Peyer's patch (tissue), 4 donors: ENCODE results near the gene LTC4S. TPM values are rescaled to one million over a fixed set of nuclear protein-coding genes. Genes with fewer than 3 reads are reported as not detected.
"Not testable (repeated sequence)": the region's sequence is repeated elsewhere in the genome, so short reads cannot be mapped to it uniquely, and the experiment has no call there.

Experiments used
- DNase-seq, 3 donors: peaks; one replicate each; pipeline ENCODE4 v3.0.0-alpha.2; 2017 to 2019
- H3K27ac ChIP-seq, 4 donors: fragments of 200-600 bp; sonication (generic); one replicate each; pipeline ENCODE4 v1.5.1; 2016 to 2019
- H3K27me3 ChIP-seq, 2 donors: fragments of 200-600 bp; sonication (generic); one replicate each; pipeline ENCODE4 v1.5.1; 2019
- H3K36me3 ChIP-seq, 3 donors: fragments of 200-600 bp; sonication (generic); one replicate each; pipeline ENCODE4 v1.5.1; 2016 to 2019
- H3K4me1 ChIP-seq, 4 donors: fragments of 200-600 bp; sonication (generic); one replicate each; pipeline ENCODE4 v1.5.1; 2016 to 2019
- H3K4me3 ChIP-seq, 4 donors: fragments of 200-600 bp; sonication (generic); 1 replicate in 3 of 4; 2 replicates in 1 of 4; pipeline ENCODE4 v1.5.1; 2016 to 2019; ENCODE audit warnings: mild to moderate bottlenecking in 1 of 4
- H3K9me3 ChIP-seq, 4 donors: fragments of 200-600 bp; sonication (generic); one replicate each; pipeline ENCODE4 v1.5.1; 2016 to 2019; ENCODE audit warnings: mild to moderate bottlenecking in 1 of 4
- CTCF ChIP-seq, 6 experiments: fragments of 450-650 bp in 4 of 6; fragments of 200-600 bp in 2 of 6; sonication (generic) in 1 of 6; IDR thresholded peaks; one replicate each; pipeline ENCODE4 v1.5.1; 2017 to 2019; ENCODE audit warnings: antibody characterized with exemption in 6 of 6, mild to moderate bottlenecking in 3 of 6, moderate library complexity in 1 of 6
- POLR2A ChIP-seq, 2 donors: fragments of 450-650 bp; IDR thresholded peaks; one replicate each; pipeline ENCODE4 v1.5.1; 2017; ENCODE audit warnings: antibody characterized with exemption in 2 of 2, mild to moderate bottlenecking in 2 of 2, moderate library complexity in 2 of 2
- total RNA-seq, 4 donors: library from RNA; depleted of rRNA; stranded (reverse); fragments of >200 nt; gene quantifications; one replicate each; pipeline ENCODE4 v1.1.0, GENCODE V29; 2016

Gene LTC4S
- total RNA-seq, 4 donors from 2014 or later = 1.9 to 12.4 (median 3.6) TPM; not detected in 1

- TF ChIP-seq POLR2A (IDR thresholded peaks at IDR 0.05) (no peak), CTCF (IDR thresholded peaks at IDR 0.05) (no peak)
- H3K27ac ChIP-seq = no peak overlapping the region
- H3K9me3 ChIP-seq = no peaks in the 10 kb centered on the region
- no peaks in the 10 kb centered on the region for H3K27me3 ChIP-seq
- no peaks in the 10 kb centered on the region for H3K36me3 ChIP-seq
- peaks cover 0 to 10% (median under 1%) of the 10 kb centered on the region in 4 donors for H3K4me1 ChIP-seq
- H3K4me3 ChIP-seq = no peak overlapping the region
- no peak for DNase-seq
Measured at GRCh38 chr5:179788193-179788854, 5.5 kb upstream of the LTC4S start.

DNA sequence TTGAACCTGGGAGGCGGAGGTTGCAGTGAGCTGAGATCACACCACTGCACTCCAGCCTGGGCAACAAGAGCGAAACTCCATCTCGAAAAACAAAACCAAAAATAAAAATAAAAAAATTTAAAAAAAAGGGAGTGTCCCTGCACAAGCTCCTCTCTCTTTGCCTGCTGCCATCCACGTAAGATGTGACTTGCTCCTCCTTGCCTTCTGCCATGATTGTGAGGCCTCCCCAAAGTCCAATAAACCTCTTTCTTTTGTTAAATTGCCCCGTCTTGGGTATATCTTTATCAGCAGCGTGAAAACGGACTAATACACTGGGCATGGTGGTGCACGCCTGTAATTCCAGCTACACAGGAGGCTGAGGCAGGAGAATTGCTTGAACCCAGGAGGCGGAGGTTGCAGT lies 4.5 kb upstream of the LTC4S start:
- not testable (repeated sequence) for H3K4me3 ChIP-seq, H3K27me3 ChIP-seq, H3K36me3 ChIP-seq, H3K9me3 ChIP-seq, DNase-seq, H3K27ac ChIP-seq
- H3K4me1 ChIP-seq = peaks cover 0 to 20% (median 7%) of the 10 kb centered on the region in 4 donors

DNA sequence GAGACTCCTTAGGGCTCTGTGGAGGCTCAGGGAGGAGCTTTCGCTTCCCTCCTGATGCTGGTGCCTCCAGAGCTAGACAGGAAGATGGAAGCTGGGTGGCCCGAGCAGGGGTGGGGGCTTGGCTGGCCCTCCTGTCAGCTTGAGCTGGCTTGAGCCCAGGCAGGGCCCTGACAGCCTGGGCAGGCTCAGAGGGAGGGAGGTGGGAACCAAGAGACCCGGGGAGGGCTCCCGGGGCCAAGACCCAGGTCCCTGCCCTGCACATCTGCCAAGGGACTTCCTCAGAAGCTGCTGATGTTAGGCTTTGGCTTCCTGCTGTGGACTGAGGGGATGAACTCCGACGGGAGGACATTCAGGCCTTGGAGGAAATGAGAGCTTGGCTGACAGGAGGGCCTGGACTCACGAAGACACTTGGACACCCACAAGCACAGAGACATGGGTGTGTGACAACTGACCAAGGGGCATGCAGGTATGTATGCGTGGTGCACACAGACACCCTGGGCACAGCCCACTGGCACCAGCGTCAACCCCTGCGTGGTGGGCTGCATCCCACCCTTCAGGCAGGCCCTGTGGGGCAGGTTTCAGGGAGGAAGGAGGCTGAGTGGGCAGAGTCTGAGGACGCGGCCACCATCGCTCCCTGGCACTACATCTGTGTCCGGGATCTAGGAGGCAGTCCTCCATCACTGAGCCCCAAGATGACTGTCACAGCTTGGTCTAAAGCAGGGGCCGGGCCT lies 1.7 kb upstream of the LTC4S start:
- no peaks in the 10 kb centered on the region for H3K9me3 ChIP-seq
- H3K27ac ChIP-seq = peak overlapping the region in 3 of 4 donors; percentile 55 to 62 (median 61)
- no peaks in the 10 kb centered on the region for H3K27me3 ChIP-seq
- no peak for TF ChIP-seq CTCF (IDR thresholded peaks at IDR 0.05)
- TF ChIP-seq POLR2A (IDR thresholded peaks at IDR 0.05) = no peak
- no peak overlapping the region for H3K4me3 ChIP-seq
- peaks cover 0 to under 1% (median 0%) of the 10 kb centered on the region in 3 donors for H3K36me3 ChIP-seq
- peaks cover 0 to 38% (median 24%) of the 10 kb centered on the region in 4 donors for H3K4me1 ChIP-seq
- DNase-seq = no peak

DNA sequence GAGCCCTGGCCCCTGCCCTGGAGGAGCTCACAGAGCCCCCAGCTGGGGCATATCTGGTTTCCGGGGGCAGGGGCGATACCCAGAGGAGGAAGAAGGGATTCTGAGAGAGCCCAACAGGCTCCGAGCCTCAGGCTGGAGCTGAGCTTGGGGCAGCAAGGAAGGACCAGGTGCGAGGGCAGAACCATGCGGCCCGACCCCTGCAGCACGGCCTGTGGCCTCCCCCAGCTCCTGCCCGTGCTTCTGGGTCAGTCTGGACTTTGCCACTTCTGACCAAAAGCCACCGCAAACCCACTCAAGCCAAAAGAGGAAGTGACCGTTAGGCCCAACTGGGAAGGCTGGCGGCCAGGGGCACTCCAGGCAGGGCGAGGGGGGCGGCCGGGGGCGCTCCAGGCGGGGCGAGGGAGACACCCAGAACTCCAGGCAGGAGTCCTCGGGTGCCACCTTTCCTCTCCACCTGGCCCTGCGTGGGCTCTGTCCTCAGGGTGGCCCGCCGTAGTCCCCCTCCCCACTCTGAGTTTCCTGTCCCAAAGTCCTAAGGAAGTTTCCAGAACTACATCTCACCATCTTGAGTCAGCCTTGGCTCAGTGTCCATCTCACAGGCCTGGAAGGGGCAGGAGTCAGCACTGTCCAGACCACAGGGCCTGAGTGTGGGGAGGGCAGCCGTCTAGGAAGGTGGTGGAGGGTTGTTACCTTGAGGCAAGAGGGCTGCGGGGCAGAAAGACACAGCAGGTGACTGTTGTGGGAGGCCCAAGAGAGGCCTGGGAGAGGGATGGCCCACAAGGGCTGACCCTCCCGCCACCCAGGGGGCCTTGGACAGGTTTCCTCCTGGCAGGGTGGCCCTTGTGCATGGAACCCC lies 946 bp upstream of the LTC4S start:
- H3K36me3 ChIP-seq = peaks cover 0 to 9% (median 0%) of the 10 kb centered on the region in 3 donors
- H3K9me3 ChIP-seq = no peaks in the 10 kb centered on the region
- no peaks in the 10 kb centered on the region for H3K27me3 ChIP-seq
- peaks cover 0 to 38% (median 24%) of the 10 kb centered on the region in 4 donors for H3K4me1 ChIP-seq
- DNase-seq = no peak
- TF ChIP-seq CTCF (IDR thresholded peaks at IDR 0.05) = no peak
- no peak for TF ChIP-seq POLR2A (IDR thresholded peaks at IDR 0.05)
- H3K4me3 ChIP-seq = no peak overlapping the region
- peak overlapping the region in 3 of 4 donors; percentile 55 to 62 (median 61) for H3K27ac ChIP-seq

- H3K27me3 ChIP-seq = no peaks in the 10 kb centered on the region
- peaks cover 0 to 38% (median 24%) of the 10 kb centered on the region in 4 donors for H3K4me1 ChIP-seq
- H3K27ac ChIP-seq = peak overlapping the region in 3 of 4 donors; percentile 55 to 62 (median 61)
- no peak for TF ChIP-seq CTCF (IDR thresholded peaks at IDR 0.05)
- no peak for TF ChIP-seq POLR2A (IDR thresholded peaks at IDR 0.05)
- H3K36me3 ChIP-seq = peaks cover 0 to 22% (median 0%) of the 10 kb centered on the region in 3 donors
- no peaks in the 10 kb centered on the region for H3K9me3 ChIP-seq
- peak overlapping the region in 2 of 4 donors; percentile 3 to 13 for H3K4me3 ChIP-seq
- DNase-seq = no peak
Measured at GRCh38 chr5:179794171-179794570, 385 bp downstream of the LTC4S start.
